ENCODE measurements around the gene S1PR1. TPM values are rescaled to one million over a fixed set of nuclear protein-coding genes. Genes with fewer than 3 reads are reported as not detected.
"Not testable (repeated sequence)": the region's sequence is repeated elsewhere in the genome, so short reads cannot be mapped to it uniquely, and the experiment has no call there.

Gene S1PR1
- 291 TPM for total RNA-seq

GRCh38 chr1:101236516-101237228, at the start of gene S1PR1:
TSS of gene S1PR1 (plus strand) at chr1:101237019. CDS start at chr1:101238985, 1,966 bp downstream.
- DNase-seq (ENCODE audit: low spot score in 2 of 2), result peak in 1 of 2 donors; percentile 84
- no peak for TF ChIP-seq CTCF (IDR thresholded peaks at IDR 0.05)
- peak within 1 kb of the TSS; percentile 67 to 73 for H3K27ac ChIP-seq
- peaks cover 0 to 7% of the 10 kb centered on the region in 2 donors for H3K36me3 ChIP-seq
- H3K4me3 ChIP-seq, result peak within 1 kb of the TSS; percentile 82 to 84
- intact Hi-C loops (cut with DNase I), result loop anchor here (5.0 to 10.0 kb wide), 2 partner anchors 51 to 342 kb away; partner anchors contain the start of genes EXTL2 and SLC30A7
- H3K27me3 ChIP-seq, result no peaks in the 10 kb centered on the region
- H3K9me3 ChIP-seq, result no peaks in the 10 kb centered on the region
- peaks cover 0 to 12% of the 10 kb centered on the region in 2 donors for H3K4me1 ChIP-seq

- no peaks in the 10 kb centered on the region for H3K36me3 ChIP-seq
- H3K27ac ChIP-seq, result peak overlapping the region in 1 of 2 donors; percentile 40
- TF ChIP-seq CTCF (IDR thresholded peaks at IDR 0.05), result no peak
- peaks cover 0 to 12% of the 10 kb centered on the region in 2 donors for H3K4me1 ChIP-seq
- no peak for DNase-seq (ENCODE audit: low spot score in 2 of 2)
- H3K4me3 ChIP-seq, result no peak overlapping the region
- no peaks in the 10 kb centered on the region for H3K9me3 ChIP-seq
- no peaks in the 10 kb centered on the region for H3K27me3 ChIP-seq
- intact Hi-C loops (cut with DNase I), result no loop called here
These were observed 49.5 kb upstream of the S1PR1 start for GRCh38 chr1:101187297-101187696.

GRCh38 chr1:101188331-101188730, 48.5 kb upstream of the S1PR1 start:
- TF ChIP-seq CTCF (IDR thresholded peaks at IDR 0.05), result no peak
- intact Hi-C loops (cut with DNase I), result no loop called here
- Histone ChIP-seq H3K27me3 (no peaks in the 10 kb centered on the region), H3K4me1 (peaks cover 0 to 12% of the 10 kb centered on the region in 2 donors), H3K9me3 (no peaks in the 10 kb centered on the region), H3K27ac (no peak overlapping the region), H3K4me3 (no peak overlapping the region), H3K36me3 (no peaks in the 10 kb centered on the region)
- no peak for DNase-seq (ENCODE audit: low spot score in 2 of 2)

GRCh38 chr1:101188968-101189367, 47.9 kb upstream of the S1PR1 start:
- H3K27ac ChIP-seq; H3K36me3 ChIP-seq; DNase-seq (ENCODE audit: low spot score in 2 of 2); intact Hi-C loops (cut with DNase I); H3K4me3 ChIP-seq; H3K27me3 ChIP-seq; H3K9me3 ChIP-seq: not testable (repeated sequence)
- H3K4me1 ChIP-seq, result peaks cover 0 to 12% of the 10 kb centered on the region in 2 donors

GRCh38 chr1:101190441-101190840, 46.4 kb upstream of the S1PR1 start:
- no peak for TF ChIP-seq CTCF (IDR thresholded peaks at IDR 0.05)
- H3K4me3 ChIP-seq, result no peak overlapping the region
- no peaks in the 10 kb centered on the region for H3K9me3 ChIP-seq
- peak overlapping the region in 1 of 2 donors; percentile 18 for H3K27ac ChIP-seq
- no peaks in the 10 kb centered on the region for H3K27me3 ChIP-seq
- H3K4me1 ChIP-seq, result peaks cover 0 to 9% of the 10 kb centered on the region in 2 donors
- intact Hi-C loops (cut with DNase I), result no loop called here
- no peak for DNase-seq (ENCODE audit: low spot score in 2 of 2)
- no peaks in the 10 kb centered on the region for H3K36me3 ChIP-seq

GRCh38 chr1:101191049-101191448, 45.8 kb upstream of the S1PR1 start:
- H3K27me3 ChIP-seq, result no peaks in the 10 kb centered on the region
- intact Hi-C loops (cut with DNase I), result no loop called here
- H3K9me3 ChIP-seq, result no peaks in the 10 kb centered on the region
- peaks cover 0 to 9% of the 10 kb centered on the region in 2 donors for H3K4me1 ChIP-seq
- no peak for TF ChIP-seq CTCF (IDR thresholded peaks at IDR 0.05)
- DNase-seq (ENCODE audit: low spot score in 2 of 2), result no peak
- H3K4me3 ChIP-seq, result no peak overlapping the region
- no peak overlapping the region for H3K27ac ChIP-seq
- no peaks in the 10 kb centered on the region for H3K36me3 ChIP-seq
